ENCODE measurements around the gene DGKH.

DNA sequence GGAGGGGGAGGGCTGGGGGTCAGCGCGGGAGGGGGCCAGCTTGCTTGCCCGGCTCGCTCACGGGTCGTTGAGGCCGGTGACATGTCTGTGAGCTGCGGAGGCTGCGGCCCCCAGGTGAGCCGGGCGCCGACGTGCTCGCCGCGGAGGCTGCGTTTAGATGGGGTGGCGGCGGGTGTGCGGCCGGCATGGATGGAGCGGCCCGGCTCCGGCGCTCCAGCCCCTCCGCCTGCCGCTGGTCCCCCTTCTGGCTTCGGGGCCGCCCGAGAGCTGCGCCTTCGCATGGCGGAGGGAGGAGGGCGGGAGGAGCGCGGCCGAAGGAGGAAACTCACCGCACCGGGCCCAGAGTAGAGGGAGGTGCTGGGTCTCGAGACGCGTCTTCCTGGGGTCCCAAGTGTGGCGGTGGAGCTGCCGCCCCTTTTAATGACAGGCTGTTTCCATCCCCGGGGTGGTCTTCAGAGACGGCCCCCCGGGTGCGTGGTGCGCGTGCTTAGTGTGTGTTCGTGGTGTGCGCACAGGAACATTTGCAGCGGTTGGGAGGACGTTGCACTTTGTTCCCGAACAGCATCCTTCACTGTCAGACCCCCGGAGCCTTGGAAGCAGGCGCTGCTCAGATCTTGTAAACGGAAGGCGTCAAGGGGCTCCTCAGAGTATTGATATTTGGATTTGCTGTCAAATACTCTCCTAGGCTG, 223.8 kb downstream of the DGKH start, which contains the start of gene AKAP11:
- peak; percentile 66 for TF ChIP-seq POLR2AphosphoS5 (IDR thresholded peaks at IDR 0.05; ENCODE audit: low read depth, low read length)
- TF ChIP-seq POLR2A (IDR thresholded peaks at IDR 0.05; ENCODE audit: low read depth, low read length) = no peak; the same call in 1 of the 2 replicates
- TF ChIP-seq SPI1 (IDR thresholded peaks at IDR 0.05; ENCODE audit: low read depth, low read length) = no peak
- TF ChIP-seq TAF1 (IDR thresholded peaks at IDR 0.05; ENCODE audit: low read depth, low read length) = peak; percentile 58; the same call in 1 of the 2 replicates
- no peak for TF ChIP-seq PAX5 (IDR thresholded peaks at IDR 0.05; ENCODE audit: insufficient read depth, low read length, severe bottlenecking)
